Esophagus squamous epithelium (tissue), 4 donors: ENCODE data around the gene PHACTR1.

ENCODE experiments used
- CTCF ChIP-seq, 6 experiments: fragments of 450-650 bp in 4 of 6; fragments of 200-600 bp in 2 of 6; sonication (generic) in 2 of 6; IDR thresholded peaks; one replicate each; pipeline ENCODE4 v1.5.1; 2016 to 2019; ENCODE audit warnings: antibody characterized with exemption in 6 of 6, mild to moderate bottlenecking in 4 of 6, moderate library complexity in 4 of 6
- POLR2A ChIP-seq, 4 donors: fragments of 450-650 bp; IDR thresholded peaks; one replicate each; pipeline ENCODE4 v1.6.1; 2017; ENCODE audit warnings: antibody characterized with exemption in 4 of 4, mild to moderate bottlenecking in 4 of 4, moderate library complexity in 3 of 4

GRCh38 chr6:13006578-13007300 lies 290.2 kb downstream of the PHACTR1 start:
- TF ChIP-seq POLR2A (IDR thresholded peaks at IDR 0.05), result no peak
- no peak for TF ChIP-seq CTCF (IDR thresholded peaks at IDR 0.05)
